HCT116 (cell line): ENCODE data around the gene MBL2. TPM values are rescaled to one million over a fixed set of nuclear protein-coding genes. Genes with fewer than 3 reads are reported as not detected.

Source experiments
- ATAC-seq: fragments of 200-7000 bp; cut with Tn5 transposase; 2 replicates; pipeline ENCODE4 v1.9.1; 2020; ENCODE audit warnings: mild to moderate bottlenecking, moderate library complexity
- BruUV-seq: library from RNA; stranded (reverse); fragments of 400-500 nt; replicated peaks from 2 replicates; lab custom pipeline; 2021; lab: Mats Ljungman, UMichigan
- CTCF ChIA-PET: fragments of 300-600 bp; sonication (Branson Sonifier 250); formaldehyde crosslinking; loops from one replicate; lab custom pipeline; 2021; ENCODE audit warnings: antibody characterized with exemption; lab: Charles Lee
- POLR2A ChIA-PET: fragments of 300-600, 350-600 bp; sonication (Branson Sonifier 250); formaldehyde crosslinking; loops from one replicate; lab custom pipeline; 2021; ENCODE audit warnings: antibody characterized with exemption; lab: Charles Lee
- RAD21 ChIA-PET, 2 experiments: fragments of 300-600 bp; sonication (Branson Sonifier 250); formaldehyde crosslinking; loops; one replicate each; lab custom pipeline; 2023; ENCODE audit warnings: low total read pairs in 2 of 2; ENCODE audit not compliant: uncharacterized antibody in 2 of 2, unreplicated experiment in 2 of 2, low non-redundant PET in 1 of 2; lab: Charles Lee
- DNase-seq: peaks from one replicate; pipeline ENCODE4 v3.0.0-alpha.2; 2010; ENCODE audit warnings: low read depth, low spot score
- H2AFZ ChIP-seq: fragments of 200-600 bp; shearing (Covaris generic), sonication (generic); 2 replicates; pipeline ENCODE4 v1.6.1; 2017; ENCODE audit warnings: low read depth, mixed run types, mixed read lengths, antibody characterized with exemption, low read length; ENCODE audit not compliant: poor library complexity, severe bottlenecking
- H3K27ac ChIP-seq: 2 replicates; pipeline ENCODE4 v1.5.1; 2012; ENCODE audit warnings: low read depth, low read length
- H3K27me3 ChIP-seq: fragments of 200-600 bp; sonication (generic); 2 replicates; pipeline ENCODE4 v1.6.1; 2016; ENCODE audit warnings: mixed run types, low read length, mixed read lengths; ENCODE audit not compliant: insufficient read depth
- H3K36me3 ChIP-seq, 2 experiments: fragments of 200-500 bp in 1 of 2; fragments of 200-600 bp in 1 of 2; sonication (Bioruptor generic) in 1 of 2; sonication (generic) in 1 of 2; 2 replicates each; pipeline versions ENCODE4 v1.5.1 to v1.6.1; 2014 to 2016; ENCODE audit warnings: low read length in 2 of 2, inconsistent platforms in 1 of 2, mixed read lengths in 1 of 2, mixed run types in 1 of 2; ENCODE audit not compliant: insufficient read depth in 2 of 2, control insufficient read depth in 1 of 2
- H3K4me1 ChIP-seq, 2 experiments: fragments of 200-600 bp in 1 of 2; sonication (generic) in 1 of 2; 2 replicates each; pipeline versions ENCODE4 v1.5.1 to v1.6.1; 2012 to 2017; ENCODE audit warnings: low read length in 2 of 2, inconsistent platforms in 1 of 2, mild to moderate bottlenecking in 1 of 2, mixed read lengths in 1 of 2, mixed run types in 1 of 2, moderate library complexity in 1 of 2; ENCODE audit not compliant: insufficient read depth in 2 of 2, control insufficient read depth in 1 of 2
- H3K4me2 ChIP-seq: fragments of 200-600 bp; sonication (generic); 2 replicates; pipeline ENCODE4 v1.6.1; 2017; ENCODE audit warnings: mixed run types, low read length, mixed read lengths
- H3K4me3 ChIP-seq, 2 experiments: fragments of 200-600 bp in 1 of 2; sonication (generic) in 1 of 2; replicated peaks in 1 of 2; 2 replicates each; pipeline ENCODE4 v1.5.1; 2011 to 2016; ENCODE audit warnings: low read length in 2 of 2, control low read depth in 1 of 2, low read depth in 1 of 2, mild to moderate bottlenecking in 1 of 2, mixed read lengths in 1 of 2, mixed run types in 1 of 2
- H3K79me2 ChIP-seq: fragments of 200-600 bp; sonication (generic); 2 replicates; pipeline ENCODE4 v1.6.1; 2017; ENCODE audit warnings: mild to moderate bottlenecking, mixed run types, low read length, moderate library complexity, mixed read lengths; ENCODE audit not compliant: insufficient read depth
- H3K9ac ChIP-seq: fragments of 200-600 bp; sonication (generic); 2 replicates; pipeline ENCODE4 v1.6.1; 2016; ENCODE audit warnings: low read length, mixed read lengths
- H3K9me2 ChIP-seq: fragments of 200-600 bp; sonication (generic), shearing (Covaris generic); 2 replicates; pipeline ENCODE4 v1.6.1; 2017; ENCODE audit warnings: mixed run types, mild to moderate bottlenecking, moderate library complexity; ENCODE audit not compliant: insufficient read depth
- H3K9me3 ChIP-seq, 2 experiments: fragments of 200-500 bp in 1 of 2; fragments of 200-600 bp in 1 of 2; sonication (Bioruptor generic) in 1 of 2; sonication (generic) in 1 of 2; 2 replicates each; pipeline ENCODE4 v1.6.1; 2014 to 2017; ENCODE audit warnings: low read length in 2 of 2, mixed read lengths in 2 of 2, inconsistent platforms in 1 of 2, low read depth in 1 of 2, mild to moderate bottlenecking in 1 of 2, mixed run types in 1 of 2, moderate library complexity in 1 of 2; ENCODE audit not compliant: control insufficient read depth in 1 of 2, insufficient read depth in 1 of 2
- H4K20me1 ChIP-seq: fragments of 200-600 bp; sonication (generic), shearing (Covaris generic); 2 replicates; pipeline ENCODE4 v1.6.1; 2017; ENCODE audit warnings: mixed run types, mild to moderate bottlenecking, moderate library complexity; ENCODE audit not compliant: insufficient read depth
- CEBPB ChIP-seq: IDR thresholded peaks from 2 replicates; pipeline ENCODE4 v1.6.1; 2012; ENCODE audit warnings: low read depth
- EGR1 ChIP-seq: IDR thresholded peaks from 2 replicates; pipeline ENCODE4 v1.6.1; 2012; ENCODE audit warnings: low read depth
- ELF1 ChIP-seq: IDR thresholded peaks from 2 replicates; pipeline ENCODE4 v1.6.1; 2012; ENCODE audit warnings: low read depth, borderline replicate concordance
- EZH2 ChIP-seq: fragments of 200-600 bp; sonication (generic); IDR thresholded peaks from 2 replicates; pipeline ENCODE4 v1.6.1; 2017; ENCODE audit warnings: antibody characterized with exemption, mixed run types
- EZH2phosphoT487 ChIP-seq: fragments of 200-600 bp; IDR thresholded peaks from 2 replicates; pipeline ENCODE4 v1.6.1; 2018; ENCODE audit warnings: antibody characterized with exemption, borderline replicate concordance
- JUND ChIP-seq: IDR thresholded peaks from 2 replicates; pipeline ENCODE4 v1.6.1; 2012
- POLR2A ChIP-seq: IDR thresholded peaks from 2 replicates; pipeline ENCODE4 v1.7.0; 2011; ENCODE audit warnings: borderline replicate concordance; ENCODE audit not compliant: insufficient read depth, insufficient read length; ENCODE audit errors: extremely low read depth
- POLR2AphosphoS5 ChIP-seq: IDR thresholded peaks from 2 replicates; pipeline ENCODE4 v1.6.1; 2011; ENCODE audit warnings: mild to moderate bottlenecking, low read depth, low read length, moderate library complexity
- RAD21 ChIP-seq: IDR thresholded peaks from 2 replicates; pipeline ENCODE4 v1.6.1; 2012; ENCODE audit warnings: low read depth, mild to moderate bottlenecking
- SIN3A ChIP-seq: IDR thresholded peaks from 2 replicates; pipeline ENCODE4 v1.6.1; 2012; ENCODE audit warnings: low read depth
- SP1 ChIP-seq: IDR thresholded peaks from 2 replicates; pipeline ENCODE4 v1.6.1; 2012; ENCODE audit warnings: low read depth
- SRF ChIP-seq: IDR thresholded peaks from 2 replicates; pipeline ENCODE4 v1.6.1; 2012; ENCODE audit warnings: low read depth
- ZFX ChIP-seq: fragments of 450-650 bp; IDR thresholded peaks from 2 replicates; pipeline ENCODE4 v1.6.1; 2017
- ZNF274 ChIP-seq: fragments of 200-500 bp; sonication (Bioruptor generic); IDR thresholded peaks from 2 replicates; pipeline ENCODE4 v1.6.1; 2014; ENCODE audit warnings: mild to moderate bottlenecking, low read depth, low read length, inconsistent platforms
- intact Hi-C: fragments of 100-400 bp; cut with micrococcal nuclease; formaldehyde crosslinking; loops from 2 replicates; pipeline ENCODE4 v1.10.0; 2022
- total RNA-seq: library from RNA; stranded (reverse); gene quantifications from one replicate; pipeline ENCODE4 v1.2.1, GENCODE V29; 2021; ENCODE audit not compliant: unreplicated experiment
- TF ChIP-seq, protein P1 (sequence below): IDR thresholded peaks from 2 replicates; pipeline ENCODE4 v1.6.1; 2012
- TF ChIP-seq, protein P2 (sequence below), 3 experiments: fragments of 200-600 bp in 1 of 3; sonication (generic) in 1 of 3; IDR thresholded peaks in 2 of 3; conservative IDR thresholded peaks in 1 of 3; 2 replicates each; pipeline ENCODE4 v1.5.1; 2012 to 2017; ENCODE audit warnings: low read depth in 2 of 3, low read length in 2 of 3, antibody characterized with exemption in 1 of 3, borderline replicate concordance in 1 of 3, control low read depth in 1 of 3, mild to moderate bottlenecking in 1 of 3, mixed read lengths in 1 of 3, mixed run types in 1 of 3, moderate library complexity in 1 of 3; ENCODE audit not compliant: insufficient read depth in 1 of 3
- TF ChIP-seq, protein P3 (sequence below): IDR thresholded peaks from 2 replicates; pipeline ENCODE4 v1.6.1; 2012; ENCODE audit warnings: low read depth
- TF ChIP-seq, protein P4 (sequence below): IDR thresholded peaks from 2 replicates; pipeline ENCODE4 v1.6.1; 2011; ENCODE audit warnings: mild to moderate bottlenecking, low read length, moderate library complexity; ENCODE audit not compliant: insufficient replicate concordance; ENCODE audit errors: extremely low read depth
- TF ChIP-seq, protein P5 (sequence below): IDR thresholded peaks from 2 replicates; pipeline ENCODE4 v1.6.1; 2012

The MBL2 gene
- total RNA-seq, 1 experiment from 2014 or later: not detected

DNA sequence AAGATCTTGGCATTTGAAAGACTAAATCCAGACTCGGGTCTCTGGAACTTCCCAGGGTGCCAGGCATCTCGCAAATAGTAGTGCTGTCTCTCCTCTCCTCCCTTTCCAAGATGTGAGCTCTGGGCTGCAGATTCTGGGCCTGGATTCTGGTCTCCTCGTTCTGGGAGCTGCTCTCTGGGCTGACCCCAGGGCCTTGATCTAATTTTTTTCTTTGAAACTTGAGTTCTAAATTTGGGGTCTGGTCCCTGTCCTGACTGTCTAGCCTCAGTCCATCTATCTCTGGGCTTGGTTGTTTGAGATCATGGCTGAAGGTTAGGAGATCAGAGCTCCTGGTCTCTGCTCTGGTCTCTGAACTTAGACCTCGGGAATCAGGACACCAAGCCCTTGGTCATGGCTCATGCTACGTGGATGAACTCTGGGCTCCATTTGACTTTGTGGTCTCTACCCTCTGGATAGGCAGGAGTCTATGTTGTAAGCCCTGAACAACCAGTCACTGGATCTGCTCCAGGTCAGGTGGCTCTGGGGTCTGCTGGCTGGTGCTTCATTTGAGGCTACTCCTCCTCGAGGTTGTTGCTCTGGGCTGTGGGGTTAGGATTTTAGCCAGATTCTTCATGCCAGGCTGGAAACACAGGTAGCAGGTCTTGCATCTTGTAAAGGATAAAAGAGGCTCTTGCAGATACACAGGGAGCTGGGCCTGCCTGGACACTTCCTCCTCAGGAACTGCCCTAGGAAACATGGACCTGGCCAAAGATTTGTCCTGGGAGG lies 8.0 kb upstream of the MBL2 start:
- intact Hi-C loops: loop anchor here (1.0 to 2.0 kb wide), 3 partner anchors 39 to 472 kb away; no protein-coding TSS in a partner anchor
- ATAC-seq: peak; percentile 13; the same call in 1 of the 2 replicates
- no peak overlapping the region for H3K9ac ChIP-seq

More for the DNA sequence above, 8.0 kb upstream of the MBL2 start:
- Histone ChIP-seq H2AFZ (no peak overlapping the region), H3K4me1 (no peaks in the 10 kb centered on the region), H4K20me1 (no peaks in the 10 kb centered on the region), H3K36me3 (no peaks in the 10 kb centered on the region), H3K27ac (no peak overlapping the region), H3K9me3 (no peaks in the 10 kb centered on the region), H3K4me3 (no peak overlapping the region), H3K79me2 (no peaks in the 10 kb centered on the region), H3K27me3 (no peaks in the 10 kb centered on the region), H3K4me2 (no peak overlapping the region), H3K9me2 (no peaks in the 10 kb centered on the region)
- no TSS peak for BruUV-seq
- DNase-seq: no peak
- TF ChIP-seq SIN3A (no peak), EGR1 (no peak), ZFX (no peak), ZNF274 (no peak), SP1 (no peak), RAD21 (no peak), POLR2A (no peak), ELF1 (no peak), EZH2 (no peak), EZH2phosphoT487 (no peak), POLR2AphosphoS5 (no peak), JUND (no peak), CEBPB (no peak), SRF (no peak)
- TF ChIP-seq, protein P1, sequence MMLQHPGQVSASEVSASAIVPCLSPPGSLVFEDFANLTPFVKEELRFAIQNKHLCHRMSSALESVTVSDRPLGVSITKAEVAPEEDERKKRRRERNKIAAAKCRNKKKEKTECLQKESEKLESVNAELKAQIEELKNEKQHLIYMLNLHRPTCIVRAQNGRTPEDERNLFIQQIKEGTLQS: no peak
- TF ChIP-seq, protein P2, sequence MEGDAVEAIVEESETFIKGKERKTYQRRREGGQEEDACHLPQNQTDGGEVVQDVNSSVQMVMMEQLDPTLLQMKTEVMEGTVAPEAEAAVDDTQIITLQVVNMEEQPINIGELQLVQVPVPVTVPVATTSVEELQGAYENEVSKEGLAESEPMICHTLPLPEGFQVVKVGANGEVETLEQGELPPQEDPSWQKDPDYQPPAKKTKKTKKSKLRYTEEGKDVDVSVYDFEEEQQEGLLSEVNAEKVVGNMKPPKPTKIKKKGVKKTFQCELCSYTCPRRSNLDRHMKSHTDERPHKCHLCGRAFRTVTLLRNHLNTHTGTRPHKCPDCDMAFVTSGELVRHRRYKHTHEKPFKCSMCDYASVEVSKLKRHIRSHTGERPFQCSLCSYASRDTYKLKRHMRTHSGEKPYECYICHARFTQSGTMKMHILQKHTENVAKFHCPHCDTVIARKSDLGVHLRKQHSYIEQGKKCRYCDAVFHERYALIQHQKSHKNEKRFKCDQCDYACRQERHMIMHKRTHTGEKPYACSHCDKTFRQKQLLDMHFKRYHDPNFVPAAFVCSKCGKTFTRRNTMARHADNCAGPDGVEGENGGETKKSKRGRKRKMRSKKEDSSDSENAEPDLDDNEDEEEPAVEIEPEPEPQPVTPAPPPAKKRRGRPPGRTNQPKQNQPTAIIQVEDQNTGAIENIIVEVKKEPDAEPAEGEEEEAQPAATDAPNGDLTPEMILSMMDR (IDR thresholded peaks at IDR 0.05 in 2 of 3, conservative IDR thresholded peaks at IDR 0.05 in 1 of 3; ENCODE audit: borderline replicate concordance in 1 of 3, insufficient read depth in 1 of 3, low read depth in 2 of 3, low read length in 2 of 3): no peak
- TF ChIP-seq, protein P3, sequence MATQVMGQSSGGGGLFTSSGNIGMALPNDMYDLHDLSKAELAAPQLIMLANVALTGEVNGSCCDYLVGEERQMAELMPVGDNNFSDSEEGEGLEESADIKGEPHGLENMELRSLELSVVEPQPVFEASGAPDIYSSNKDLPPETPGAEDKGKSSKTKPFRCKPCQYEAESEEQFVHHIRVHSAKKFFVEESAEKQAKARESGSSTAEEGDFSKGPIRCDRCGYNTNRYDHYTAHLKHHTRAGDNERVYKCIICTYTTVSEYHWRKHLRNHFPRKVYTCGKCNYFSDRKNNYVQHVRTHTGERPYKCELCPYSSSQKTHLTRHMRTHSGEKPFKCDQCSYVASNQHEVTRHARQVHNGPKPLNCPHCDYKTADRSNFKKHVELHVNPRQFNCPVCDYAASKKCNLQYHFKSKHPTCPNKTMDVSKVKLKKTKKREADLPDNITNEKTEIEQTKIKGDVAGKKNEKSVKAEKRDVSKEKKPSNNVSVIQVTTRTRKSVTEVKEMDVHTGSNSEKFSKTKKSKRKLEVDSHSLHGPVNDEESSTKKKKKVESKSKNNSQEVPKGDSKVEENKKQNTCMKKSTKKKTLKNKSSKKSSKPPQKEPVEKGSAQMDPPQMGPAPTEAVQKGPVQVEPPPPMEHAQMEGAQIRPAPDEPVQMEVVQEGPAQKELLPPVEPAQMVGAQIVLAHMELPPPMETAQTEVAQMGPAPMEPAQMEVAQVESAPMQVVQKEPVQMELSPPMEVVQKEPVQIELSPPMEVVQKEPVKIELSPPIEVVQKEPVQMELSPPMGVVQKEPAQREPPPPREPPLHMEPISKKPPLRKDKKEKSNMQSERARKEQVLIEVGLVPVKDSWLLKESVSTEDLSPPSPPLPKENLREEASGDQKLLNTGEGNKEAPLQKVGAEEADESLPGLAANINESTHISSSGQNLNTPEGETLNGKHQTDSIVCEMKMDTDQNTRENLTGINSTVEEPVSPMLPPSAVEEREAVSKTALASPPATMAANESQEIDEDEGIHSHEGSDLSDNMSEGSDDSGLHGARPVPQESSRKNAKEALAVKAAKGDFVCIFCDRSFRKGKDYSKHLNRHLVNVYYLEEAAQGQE: no peak
- TF ChIP-seq, protein P4, sequence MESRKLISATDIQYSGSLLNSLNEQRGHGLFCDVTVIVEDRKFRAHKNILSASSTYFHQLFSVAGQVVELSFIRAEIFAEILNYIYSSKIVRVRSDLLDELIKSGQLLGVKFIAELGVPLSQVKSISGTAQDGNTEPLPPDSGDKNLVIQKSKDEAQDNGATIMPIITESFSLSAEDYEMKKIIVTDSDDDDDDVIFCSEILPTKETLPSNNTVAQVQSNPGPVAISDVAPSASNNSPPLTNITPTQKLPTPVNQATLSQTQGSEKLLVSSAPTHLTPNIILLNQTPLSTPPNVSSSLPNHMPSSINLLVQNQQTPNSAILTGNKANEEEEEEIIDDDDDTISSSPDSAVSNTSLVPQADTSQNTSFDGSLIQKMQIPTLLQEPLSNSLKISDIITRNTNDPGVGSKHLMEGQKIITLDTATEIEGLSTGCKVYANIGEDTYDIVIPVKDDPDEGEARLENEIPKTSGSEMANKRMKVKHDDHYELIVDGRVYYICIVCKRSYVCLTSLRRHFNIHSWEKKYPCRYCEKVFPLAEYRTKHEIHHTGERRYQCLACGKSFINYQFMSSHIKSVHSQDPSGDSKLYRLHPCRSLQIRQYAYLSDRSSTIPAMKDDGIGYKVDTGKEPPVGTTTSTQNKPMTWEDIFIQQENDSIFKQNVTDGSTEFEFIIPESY: no peak
- TF ChIP-seq, protein P5, sequence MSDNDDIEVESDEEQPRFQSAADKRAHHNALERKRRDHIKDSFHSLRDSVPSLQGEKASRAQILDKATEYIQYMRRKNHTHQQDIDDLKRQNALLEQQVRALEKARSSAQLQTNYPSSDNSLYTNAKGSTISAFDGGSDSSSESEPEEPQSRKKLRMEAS: no peak
- ChIA-PET RAD21 (no interaction called here), POLR2A (no interaction called here), CTCF (interaction anchor here (0.7 to 4.2 kb wide), 4 partner anchors 35 to 1716 kb away, joined by 3 to 31 read pairs (median 5); no protein-coding TSS in a partner anchor)
